Activated CD4-positive, alpha-beta memory T cell treated with anti-CD3 and anti-CD28 coated beads for 36 hours (primary cell): ENCODE measurements around the gene LTB4R. TPM values are rescaled to one million over a fixed set of nuclear protein-coding genes. Genes with fewer than 3 reads are reported as not detected.

Experiments
- CTCF ChIA-PET: fragments of 350-600 bp; sonication (Branson Sonifier 250); formaldehyde crosslinking; loops from one replicate; lab custom pipeline; 2021; ENCODE audit warnings: antibody characterized with exemption, inconsistent platforms; lab: Charles Lee
- POLR2A ChIA-PET: fragments of 350-600 bp; sonication (Branson Sonifier 250); formaldehyde crosslinking; loops from one replicate; lab custom pipeline; 2021; ENCODE audit warnings: antibody characterized with exemption; lab: Charles Lee
- DNase-seq: peaks from one replicate; pipeline ENCODE4 v3.0.0-alpha.2; 2020
- H3K27ac Mint-ChIP-seq: one replicate; pipeline ENCODE4 v1.8.0; 2021; ENCODE audit warnings: mixed read lengths
- H3K27me3 Mint-ChIP-seq: one replicate; pipeline ENCODE4 v1.8.0; 2021; ENCODE audit warnings: mixed read lengths
- H3K36me3 Mint-ChIP-seq: one replicate; pipeline ENCODE4 v1.8.0; 2021; ENCODE audit warnings: mixed read lengths
- H3K4me1 Mint-ChIP-seq: one replicate; pipeline ENCODE4 v1.8.0; 2021; ENCODE audit warnings: low read depth, mixed read lengths
- H3K4me3 Mint-ChIP-seq: one replicate; pipeline ENCODE4 v1.8.0; 2021; ENCODE audit warnings: mild to moderate bottlenecking, mixed read lengths
- H3K9me3 Mint-ChIP-seq: one replicate; pipeline ENCODE4 v1.8.0; 2021; ENCODE audit warnings: mixed read lengths
- intact Hi-C: fragments of 100-400 bp; cut with micrococcal nuclease; formaldehyde crosslinking; loops from one replicate; pipeline ENCODE4 v1.15.1; 2023
- total RNA-seq, 2 experiments: library from RNA; stranded (reverse); gene quantifications; one replicate each; pipeline ENCODE4 v1.2.3, GENCODE V29; 2021

LTB4R gene
- total RNA-seq, 2 experiments from 2014 or later: 15.4 to 16.7 TPM

GRCh38 chr14:24312736-24313507, 1.6 kb downstream of the LTB4R start:
- POLR2A ChIA-PET: interaction anchor here (1.0 to 1.2 kb wide), 2 partner anchors 13 to 16 kb away, joined by 4 read pairs; partner anchors contain the start of genes DHRS1 and NOP9
- H3K4me1 Mint-ChIP-seq: peaks cover 73% of the 10 kb centered on the region
- CTCF ChIA-PET: interaction anchor here (0.6 to 9.9 kb wide), 10 partner anchors 10 to 121 kb away, joined by 3 to 235 read pairs (median 6); partner anchors contain the start of genes ADCY4, CBLN3, DHRS1 and KHNYN
- no peaks in the 10 kb centered on the region for H3K9me3 Mint-ChIP-seq
- H3K4me3 Mint-ChIP-seq: peak overlapping the region; percentile 79
- intact Hi-C loops: loop anchor here (5.0 kb wide), 2 partner anchors 119 to 261 kb away; partner anchors contain the start of gene CARMIL3
- peak; percentile 68 for DNase-seq
- no peaks in the 10 kb centered on the region for H3K27me3 Mint-ChIP-seq
- peak overlapping the region; percentile 84 for H3K27ac Mint-ChIP-seq
- H3K36me3 Mint-ChIP-seq: peaks cover 13% of the 10 kb centered on the region

GRCh38 chr14:24313913-24314312, 2.6 kb downstream of the LTB4R start:
- H3K27me3 Mint-ChIP-seq: no peaks in the 10 kb centered on the region
- no peak overlapping the region for H3K4me3 Mint-ChIP-seq
- H3K36me3 Mint-ChIP-seq: peaks cover 10% of the 10 kb centered on the region
- H3K4me1 Mint-ChIP-seq: peaks cover 67% of the 10 kb centered on the region
- no peaks in the 10 kb centered on the region for H3K9me3 Mint-ChIP-seq
- peak overlapping the region; percentile 11 for H3K27ac Mint-ChIP-seq
- no peak for DNase-seq
- ChIA-PET CTCF (interaction anchor here (1.3 to 9.9 kb wide), 4 partner anchors 11 to 120 kb away, joined by 4 to 235 read pairs (median 166); partner anchors contain the start of genes ADCY4, CBLN3, KHNYN and TINF2), POLR2A (interaction anchor here (0.8 kb wide), 1 partner anchor 123 kb away, joined by 3 read pairs; no protein-coding TSS in a partner anchor)
- intact Hi-C loops: loop anchor here (5.0 kb wide), 2 partner anchors 118 to 262 kb away; partner anchors contain the start of gene CARMIL3

GRCh38 chr14:24314377-24315193, 3.3 kb downstream of the LTB4R start:
- Mint-ChIP-seq H3K9me3 (no peaks in the 10 kb centered on the region), H3K27ac (peak overlapping the region; percentile 44), H3K36me3 (peaks cover 10% of the 10 kb centered on the region), H3K27me3 (no peaks in the 10 kb centered on the region), H3K4me1 (peaks cover 60% of the 10 kb centered on the region), H3K4me3 (no peak overlapping the region)
- DNase-seq: no peak
- intact Hi-C loops: loop anchor here (5.0 kb wide), 2 partner anchors 118 to 262 kb away; partner anchors contain the start of gene CARMIL3
- ChIA-PET POLR2A (interaction anchor here (0.8 kb wide), 1 partner anchor 122 kb away, joined by 3 read pairs; no protein-coding TSS in a partner anchor), CTCF (interaction anchor here (1.3 to 9.9 kb wide), 3 partner anchors 11 to 69 kb away, joined by 4 to 235 read pairs (median 197); partner anchors contain the start of genes ADCY4 and TINF2)

- no peaks in the 10 kb centered on the region for H3K9me3 Mint-ChIP-seq
- ChIA-PET CTCF (interaction anchor here (1.1 to 19.5 kb wide), 2 partner anchors 5 to 19 kb away, joined by 4 to 235 read pairs; partner anchors contain the start of genes CIDEB, LTB4R and LTB4R2), POLR2A (no interaction called here)
- H3K4me3 Mint-ChIP-seq: no peak overlapping the region
- peaks cover 54% of the 10 kb centered on the region for H3K4me1 Mint-ChIP-seq
- intact Hi-C loops: no loop called here
- H3K36me3 Mint-ChIP-seq: peaks cover 10% of the 10 kb centered on the region
- no peak overlapping the region for H3K27ac Mint-ChIP-seq
- no peak for DNase-seq
- no peaks in the 10 kb centered on the region for H3K27me3 Mint-ChIP-seq
Measured at GRCh38 chr14:24315243-24315806, 4.0 kb downstream of the LTB4R start.

DNA sequence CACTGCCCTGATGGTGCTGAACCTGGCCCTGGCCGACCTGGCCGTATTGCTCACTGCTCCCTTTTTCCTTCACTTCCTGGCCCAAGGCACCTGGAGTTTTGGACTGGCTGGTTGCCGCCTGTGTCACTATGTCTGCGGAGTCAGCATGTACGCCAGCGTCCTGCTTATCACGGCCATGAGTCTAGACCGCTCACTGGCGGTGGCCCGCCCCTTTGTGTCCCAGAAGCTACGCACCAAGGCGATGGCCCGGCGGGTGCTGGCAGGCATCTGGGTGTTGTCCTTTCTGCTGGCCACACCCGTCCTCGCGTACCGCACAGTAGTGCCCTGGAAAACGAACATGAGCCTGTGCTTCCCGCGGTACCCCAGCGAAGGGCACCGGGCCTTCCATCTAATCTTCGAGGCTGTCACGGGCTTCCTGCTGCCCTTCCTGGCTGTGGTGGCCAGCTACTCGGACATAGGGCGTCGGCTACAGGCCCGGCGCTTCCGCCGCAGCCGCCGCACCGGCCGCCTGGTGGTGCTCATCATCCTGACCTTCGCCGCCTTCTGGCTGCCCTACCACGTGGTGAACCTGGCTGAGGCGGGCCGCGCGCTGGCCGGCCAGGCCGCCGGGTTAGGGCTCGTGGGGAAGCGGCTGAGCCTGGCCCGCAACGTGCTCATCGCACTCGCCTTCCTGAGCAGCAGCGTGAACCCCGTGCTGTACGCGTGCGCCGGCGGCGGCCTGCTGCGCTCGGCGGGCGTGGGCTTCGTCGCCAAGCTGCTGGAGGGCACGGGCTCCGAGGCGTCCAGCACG, 4.7 kb downstream of the LTB4R start:
- H3K4me3 Mint-ChIP-seq: no peak overlapping the region
- CTCF ChIA-PET: interaction anchor here (1.1 to 19.5 kb wide), 2 partner anchors 6 to 18 kb away, joined by 4 to 235 read pairs; partner anchors contain the start of genes CIDEB, LTB4R and LTB4R2
- H3K9me3 Mint-ChIP-seq: no peaks in the 10 kb centered on the region
- intact Hi-C loops: no loop called here
- no peak for DNase-seq
- peaks cover 52% of the 10 kb centered on the region for H3K4me1 Mint-ChIP-seq
- POLR2A ChIA-PET: no interaction called here
- peaks cover 10% of the 10 kb centered on the region for H3K36me3 Mint-ChIP-seq
- H3K27me3 Mint-ChIP-seq: no peaks in the 10 kb centered on the region
- no peak overlapping the region for H3K27ac Mint-ChIP-seq

DNA sequence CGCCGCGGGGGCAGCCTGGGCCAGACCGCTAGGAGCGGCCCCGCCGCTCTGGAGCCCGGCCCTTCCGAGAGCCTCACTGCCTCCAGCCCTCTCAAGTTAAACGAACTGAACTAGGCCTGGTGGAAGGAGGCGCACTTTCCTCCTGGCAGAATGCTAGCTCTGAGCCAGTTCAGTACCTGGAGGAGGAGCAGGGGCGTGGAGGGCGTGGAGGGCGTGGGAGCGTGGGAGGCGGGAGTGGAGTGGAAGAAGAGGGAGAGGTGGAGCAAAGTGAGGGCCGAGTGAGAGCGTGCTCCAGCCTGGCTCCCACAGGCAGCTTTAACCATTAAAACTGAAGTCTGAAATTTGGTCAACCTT, 5.3 kb downstream of the LTB4R start:
- ChIA-PET POLR2A (no interaction called here), CTCF (interaction anchor here (1.1 to 25.4 kb wide), 3 partner anchors 7 to 117 kb away, joined by 4 to 968 read pairs (median 235); partner anchors contain the start of genes CBLN3, CIDEB, KHNYN and LTB4R)
- no peaks in the 10 kb centered on the region for H3K27me3 Mint-ChIP-seq
- H3K27ac Mint-ChIP-seq: no peak overlapping the region
- intact Hi-C loops: no loop called here
- peaks cover 10% of the 10 kb centered on the region for H3K36me3 Mint-ChIP-seq
- no peak overlapping the region for H3K4me3 Mint-ChIP-seq
- peaks cover 52% of the 10 kb centered on the region for H3K4me1 Mint-ChIP-seq
- no peaks in the 10 kb centered on the region for H3K9me3 Mint-ChIP-seq
- no peak for DNase-seq

DNA sequence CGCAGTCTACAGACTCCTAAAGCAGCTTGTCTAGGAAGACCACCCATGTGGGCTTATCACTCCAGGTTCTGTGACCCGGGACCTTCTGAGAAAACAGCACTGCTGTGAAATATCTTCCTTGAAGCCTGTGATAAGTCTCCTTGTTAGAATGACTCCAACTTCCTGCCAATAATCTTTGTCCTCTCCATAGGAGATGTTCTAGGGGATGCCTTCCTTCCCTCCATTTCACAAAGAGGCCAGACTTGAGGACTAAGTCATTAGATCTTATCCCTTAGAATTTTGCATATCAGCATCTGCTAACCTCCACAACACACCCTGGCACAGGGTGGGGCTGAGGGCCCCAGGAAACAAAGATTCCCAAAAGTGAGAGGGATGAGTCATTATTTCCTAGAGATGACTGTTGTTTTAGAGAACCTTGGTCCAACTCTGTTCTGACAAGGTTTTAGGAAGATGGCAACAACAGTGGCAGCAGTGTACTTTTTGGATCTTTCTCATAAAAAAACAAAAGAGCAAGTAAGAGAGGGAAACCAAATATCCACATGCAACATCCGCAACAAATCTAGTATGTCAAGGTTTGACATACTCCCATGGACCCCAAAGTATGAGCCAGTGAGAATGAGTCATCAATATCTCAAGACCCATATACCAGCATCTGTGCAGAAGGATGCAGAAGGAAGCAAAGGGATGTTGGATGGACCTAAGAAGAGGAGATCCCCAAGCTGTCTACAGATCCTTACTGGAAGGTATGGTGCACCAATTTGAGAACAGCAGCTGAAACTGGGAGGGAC, 6.0 kb downstream of the LTB4R start:
- intact Hi-C loops: no loop called here
- DNase-seq: no peak
- H3K27me3 Mint-ChIP-seq: no peaks in the 10 kb centered on the region
- POLR2A ChIA-PET: interaction anchor here (1.4 kb wide), 1 partner anchor 15 kb away, joined by 3 read pairs; no protein-coding TSS in a partner anchor
- peaks cover 10% of the 10 kb centered on the region for H3K36me3 Mint-ChIP-seq
- CTCF ChIA-PET: interaction anchor here (7.2 to 25.4 kb wide), 3 partner anchors 7 to 116 kb away, joined by 31 to 968 read pairs (median 235); partner anchors contain the start of genes CBLN3, CIDEB, KHNYN and LTB4R
- H3K9me3 Mint-ChIP-seq: no peaks in the 10 kb centered on the region
- H3K4me1 Mint-ChIP-seq: peaks cover 45% of the 10 kb centered on the region
- H3K4me3 Mint-ChIP-seq: no peak overlapping the region
- H3K27ac Mint-ChIP-seq: peak overlapping the region; percentile 55

GRCh38 chr14:24321212-24321975, 10.1 kb downstream of the LTB4R start:
- Mint-ChIP-seq H3K4me1 (peaks cover 13% of the 10 kb centered on the region), H3K36me3 (peaks cover 2% of the 10 kb centered on the region), H3K9me3 (no peaks in the 10 kb centered on the region), H3K4me3 (no peak overlapping the region), H3K27ac (no peak overlapping the region), H3K27me3 (no peaks in the 10 kb centered on the region)
- DNase-seq: no peak
- intact Hi-C loops: no loop called here
- ChIA-PET POLR2A (no interaction called here), CTCF (interaction anchor here (1.1 to 25.4 kb wide), 5 partner anchors 10 to 112 kb away, joined by 3 to 968 read pairs (median 31); partner anchors contain the start of genes CBLN3, CIDEB, KHNYN and LTB4R)

DNA sequence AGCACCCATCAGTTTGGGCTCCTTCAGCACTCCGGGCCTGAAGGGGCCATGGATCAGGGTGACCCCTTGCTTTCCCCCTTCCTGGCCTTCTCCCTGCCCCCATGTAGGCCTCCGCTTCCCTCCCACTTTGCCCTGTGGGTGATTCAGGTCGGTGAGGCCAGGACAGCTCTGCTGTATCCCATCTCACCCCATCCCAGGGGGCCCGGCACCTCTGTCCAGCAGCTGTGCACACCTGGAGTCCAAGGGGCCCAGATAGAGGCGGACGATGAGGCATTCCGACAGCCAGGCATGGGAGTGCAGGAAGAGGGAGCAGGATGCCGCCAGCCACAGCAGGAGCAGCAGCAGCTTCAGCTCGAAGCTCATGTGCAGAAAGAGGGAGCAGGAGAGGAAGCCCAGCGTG, 11.4 kb downstream of the LTB4R start:
- no peaks in the 10 kb centered on the region for H3K9me3 Mint-ChIP-seq
- no peak overlapping the region for H3K4me3 Mint-ChIP-seq
- intact Hi-C loops: no loop called here
- DNase-seq: no peak
- CTCF ChIA-PET: interaction anchor here (0.6 to 25.4 kb wide), 6 partner anchors 10 to 111 kb away, joined by 3 to 968 read pairs (median 18); partner anchors contain the start of genes CBLN3, CIDEB, KHNYN and LTB4R
- no peaks in the 10 kb centered on the region for H3K27me3 Mint-ChIP-seq
- H3K4me1 Mint-ChIP-seq: peaks cover 7% of the 10 kb centered on the region
- POLR2A ChIA-PET: no interaction called here
- no peaks in the 10 kb centered on the region for H3K36me3 Mint-ChIP-seq
- H3K27ac Mint-ChIP-seq: no peak overlapping the region
